Suppressor macrophage treated with lipopolysaccharide for 4 hours (primary cell): ENCODE data around the gene TIMM13.
"Not testable (repeated sequence)": the region's sequence is repeated elsewhere in the genome, so short reads cannot be mapped to it uniquely, and the experiment has no call there.

Experiments used
- DNase-seq: peaks from one replicate; pipeline ENCODE4 v3.0.0-alpha.2; 2020

Gene TIMM13

DNA sequence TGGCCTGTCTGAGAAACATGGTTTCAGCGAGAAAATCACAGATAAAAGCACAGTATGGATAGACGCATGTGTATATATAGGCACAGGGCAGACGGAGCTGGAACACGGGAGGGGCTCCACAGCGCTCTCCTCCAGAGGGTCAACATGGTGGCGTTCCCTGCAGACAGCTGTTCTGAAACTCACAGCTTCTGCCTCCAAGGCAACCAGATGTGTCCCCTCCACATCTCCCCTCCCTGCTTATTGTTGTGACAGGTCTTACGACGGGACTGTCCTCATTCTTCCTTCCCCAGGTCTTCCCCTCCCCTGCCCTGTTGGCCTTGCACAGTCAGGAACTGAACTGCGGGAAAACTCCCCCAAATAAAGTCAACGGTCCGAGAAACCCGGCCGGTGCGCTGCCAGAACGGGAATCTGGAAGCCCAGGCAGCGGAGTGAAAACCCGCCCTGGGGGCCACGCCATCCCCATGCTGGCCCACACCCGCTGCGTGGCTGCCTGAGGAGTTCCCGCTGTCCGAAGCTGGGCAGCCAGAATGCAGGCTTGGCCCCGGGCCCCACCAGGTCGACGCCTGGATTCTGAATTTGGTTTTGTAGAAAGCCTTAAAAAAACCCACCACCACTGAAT is 2.6 kb upstream of the TIMM13 start:
- no peak for DNase-seq

DNA sequence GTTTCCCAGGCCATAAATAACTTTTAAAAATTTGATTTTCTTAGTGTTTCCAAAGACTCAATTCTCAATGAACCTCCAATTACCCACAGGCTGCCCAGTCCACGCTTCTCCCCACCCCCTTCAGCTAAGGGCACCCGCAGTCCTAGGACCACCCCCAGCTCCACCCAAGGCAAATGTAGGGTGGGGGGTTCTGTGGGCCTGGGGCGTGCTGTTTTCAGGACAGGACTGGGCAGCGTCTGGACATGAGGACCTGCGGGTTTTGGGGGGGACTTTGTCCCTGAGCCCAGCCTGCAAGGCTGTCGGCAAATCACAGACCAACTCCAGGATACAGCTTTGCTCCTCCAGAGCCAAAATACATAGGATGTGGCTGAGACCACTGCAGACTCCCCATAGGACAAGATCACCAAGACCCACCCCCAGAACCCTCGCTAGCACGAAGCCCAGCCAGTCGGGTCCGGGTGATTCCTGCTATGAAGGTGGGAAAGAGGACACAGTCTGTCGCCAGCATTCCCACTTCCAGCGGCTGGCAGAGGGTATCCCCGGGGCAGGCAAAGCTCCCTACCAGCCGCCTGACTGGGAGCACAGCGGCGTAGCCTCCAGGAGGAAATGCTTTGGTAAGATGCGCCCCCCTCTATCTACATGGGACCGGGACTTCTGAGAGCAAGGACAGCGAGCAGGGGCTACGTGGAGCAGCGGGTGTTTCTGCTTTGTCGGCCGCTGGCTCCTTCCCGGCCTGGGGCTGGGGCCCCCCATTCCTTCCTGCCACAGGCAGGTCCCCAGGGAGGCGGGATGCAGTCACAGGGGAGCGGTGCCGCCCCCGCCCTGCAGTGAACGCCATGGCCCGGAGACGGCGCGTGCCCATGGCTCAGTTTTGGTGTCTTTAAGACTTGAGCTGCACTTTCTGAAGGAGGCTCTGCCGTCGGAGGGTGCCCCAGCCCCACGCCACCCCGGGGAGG is 1.6 kb upstream of the TIMM13 start:
- DNase-seq = no peak

DNA sequence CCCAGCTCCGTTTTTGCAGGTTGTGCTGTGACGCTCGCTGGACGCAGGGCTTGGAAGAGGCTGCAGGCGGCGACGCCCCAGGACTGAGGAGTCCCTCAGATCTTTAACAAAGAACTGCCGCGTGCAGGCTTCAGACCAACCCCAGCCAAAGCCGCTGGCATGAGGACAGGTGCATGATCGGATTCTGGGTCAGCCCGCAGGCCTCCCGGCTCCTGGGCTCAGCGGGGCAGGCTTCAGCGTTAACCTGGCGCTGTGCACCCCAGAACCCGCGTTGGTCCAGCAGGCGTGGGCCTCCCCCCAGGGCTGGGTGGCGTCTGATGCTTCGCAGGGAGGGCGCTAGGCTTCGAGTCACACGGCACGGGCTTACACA is 920 bp upstream of the TIMM13 start:
- DNase-seq = no peak

DNA sequence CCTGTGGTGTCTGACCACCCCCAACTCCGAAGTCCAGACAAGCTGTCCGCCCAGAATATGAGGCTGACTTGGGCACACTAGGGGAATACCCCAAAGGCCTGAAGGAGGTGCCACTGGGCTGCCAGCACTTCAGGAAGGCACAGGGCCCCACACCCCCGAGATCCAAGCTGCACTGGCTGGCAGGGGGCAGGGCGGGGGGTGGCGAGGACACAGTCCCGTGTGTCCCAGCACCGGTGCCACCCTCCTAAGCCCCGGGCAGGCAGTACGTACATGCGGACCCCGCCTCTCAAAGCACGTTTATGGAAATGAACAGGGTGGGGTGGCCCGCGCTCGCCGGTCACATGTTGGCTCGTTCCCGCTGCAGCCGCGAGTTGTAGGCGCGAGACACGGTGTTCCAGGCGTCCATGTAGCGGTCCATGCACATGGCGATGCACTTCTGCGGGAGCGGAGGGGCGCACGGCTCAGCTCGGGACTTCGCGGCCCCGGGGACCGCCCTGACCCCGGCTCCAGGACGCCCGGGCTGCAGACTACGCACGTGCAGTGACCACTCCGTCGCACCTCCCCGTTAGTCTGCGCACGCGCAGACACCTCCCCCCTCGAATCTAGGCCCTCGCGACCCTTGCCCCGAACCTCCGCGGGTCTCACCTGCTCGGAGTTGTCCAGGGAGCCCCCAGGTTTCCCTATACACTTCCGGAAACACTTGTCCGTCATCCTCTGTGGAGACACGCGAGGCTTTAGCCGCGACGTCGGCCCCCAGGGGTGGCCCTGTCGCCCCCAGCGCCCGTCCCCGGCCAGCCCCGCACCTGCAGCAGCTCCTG is 566 bp downstream of the TIMM13 start:
- DNase-seq = peak; percentile 40

DNA sequence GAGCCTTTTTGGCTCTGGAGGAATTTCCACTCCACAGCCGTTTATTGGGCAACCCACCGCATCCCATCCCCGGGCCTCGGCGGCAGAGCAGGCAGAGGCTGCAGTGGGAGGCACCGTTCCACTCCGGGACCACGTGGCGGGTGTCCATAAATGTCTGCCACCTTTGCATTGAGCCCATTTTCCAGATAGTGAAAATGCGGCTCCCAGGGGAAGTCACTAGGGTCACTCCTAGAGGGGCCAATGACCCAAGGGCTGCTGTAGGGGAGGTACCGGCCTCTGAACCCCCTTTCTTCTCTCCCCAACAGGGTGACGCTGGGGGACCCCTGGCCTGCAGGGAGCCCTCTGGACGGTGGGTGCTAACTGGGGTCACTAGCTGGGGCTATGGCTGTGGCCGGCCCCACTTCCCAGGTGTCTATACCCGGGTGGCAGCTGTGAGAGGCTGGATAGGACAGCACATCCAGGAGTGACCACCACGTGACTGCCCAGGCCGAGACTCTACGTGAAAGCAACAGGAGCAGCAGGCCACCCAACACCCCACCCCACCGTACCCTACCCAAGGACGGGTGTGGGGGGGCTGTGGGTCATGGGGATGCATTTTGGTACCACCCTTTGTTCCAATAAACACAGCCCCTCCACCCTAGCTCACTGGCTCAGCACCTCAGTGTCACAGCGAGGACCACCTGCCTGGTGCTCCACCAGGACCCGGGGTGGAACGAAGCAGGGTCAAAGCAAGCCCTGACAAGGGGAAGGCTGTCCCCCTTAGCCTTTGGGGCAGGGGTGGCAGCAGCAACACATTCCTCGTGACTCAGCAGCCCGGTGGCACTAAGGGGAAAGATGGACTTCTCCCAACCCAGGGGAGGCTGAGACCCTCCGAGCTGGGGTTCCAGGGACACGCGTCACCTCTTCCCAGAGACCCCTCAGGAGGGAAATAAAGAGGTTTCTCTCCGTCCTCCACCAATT is 1.5 kb downstream of the TIMM13 start:
- DNase-seq = no peak

DNA sequence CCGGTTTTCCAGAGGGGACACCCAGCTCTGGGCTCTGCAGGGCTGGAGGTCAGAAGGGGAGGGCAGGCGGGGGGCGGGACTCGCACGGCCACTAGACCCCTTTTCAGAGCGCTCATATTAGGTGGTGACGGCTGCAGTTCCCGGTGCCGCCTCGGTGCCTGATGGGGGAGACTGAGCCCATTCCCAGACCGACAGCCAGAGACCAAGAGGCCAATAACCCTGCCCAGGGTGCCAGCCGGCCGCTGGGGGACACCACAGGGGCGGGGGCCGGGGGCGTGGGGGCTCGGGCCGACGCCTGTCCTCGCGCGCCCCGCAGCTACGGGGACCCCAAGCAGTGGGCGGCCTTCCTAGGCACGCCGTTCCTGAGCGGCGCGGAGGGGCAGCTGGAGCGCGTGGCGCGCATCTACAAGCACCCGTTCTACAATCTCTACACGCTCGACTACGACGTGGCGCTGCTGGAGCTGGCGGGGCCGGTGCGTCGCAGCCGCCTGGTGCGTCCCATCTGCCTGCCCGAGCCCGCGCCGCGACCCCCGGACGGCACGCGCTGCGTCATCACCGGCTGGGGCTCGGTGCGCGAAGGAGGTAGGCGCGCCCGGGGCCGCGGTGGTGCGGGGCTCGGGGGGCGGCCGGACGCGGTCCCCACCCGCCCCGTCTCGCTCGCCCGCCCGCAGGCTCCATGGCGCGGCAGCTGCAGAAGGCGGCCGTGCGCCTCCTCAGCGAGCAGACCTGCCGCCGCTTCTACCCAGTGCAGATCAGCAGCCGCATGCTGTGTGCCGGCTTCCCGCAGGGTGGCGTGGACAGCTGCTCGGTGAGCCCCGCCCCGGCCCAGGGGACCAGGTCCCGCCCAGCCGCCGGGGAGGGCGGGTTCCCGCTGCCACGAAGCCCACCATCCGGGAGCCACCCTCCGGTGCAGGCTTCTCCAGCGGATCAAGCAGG is 2.4 kb downstream of the TIMM13 start:
- no peak for DNase-seq

DNA sequence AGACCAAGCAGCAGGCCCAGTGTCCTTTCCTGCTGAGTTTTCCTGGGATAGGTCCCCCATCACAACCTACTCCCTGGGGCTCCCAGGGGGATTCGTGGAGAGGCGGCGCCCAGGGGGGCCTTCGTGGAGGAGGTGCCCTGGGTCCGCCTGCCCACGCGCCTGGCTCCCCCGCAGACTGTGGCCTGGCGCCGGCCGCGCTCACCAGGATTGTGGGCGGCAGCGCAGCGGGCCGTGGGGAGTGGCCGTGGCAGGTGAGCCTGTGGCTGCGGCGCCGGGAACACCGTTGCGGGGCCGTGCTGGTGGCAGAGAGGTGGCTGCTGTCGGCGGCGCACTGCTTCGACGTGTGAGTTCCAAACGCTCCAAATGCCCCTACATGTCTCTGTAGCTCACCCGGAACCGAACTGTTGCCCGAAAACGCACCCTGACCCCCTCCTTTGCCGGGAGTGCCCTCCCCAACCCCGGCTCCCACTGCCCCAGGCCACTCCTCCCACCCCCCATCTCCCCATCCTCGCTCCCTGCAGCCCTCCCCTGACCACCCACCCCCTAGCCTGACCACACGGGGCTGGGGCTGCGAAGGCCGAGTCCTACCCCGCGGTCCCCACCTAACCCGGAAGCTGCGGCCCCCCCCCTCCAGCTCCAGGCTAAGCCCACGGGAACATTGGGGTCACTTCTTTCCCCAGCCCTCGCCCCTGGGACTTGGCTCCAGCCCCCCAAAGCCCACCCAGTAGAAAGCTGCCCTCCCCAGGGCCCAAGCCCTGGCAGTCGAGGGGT is 3.3 kb downstream of the TIMM13 start:
- DNase-seq = no peak

DNA sequence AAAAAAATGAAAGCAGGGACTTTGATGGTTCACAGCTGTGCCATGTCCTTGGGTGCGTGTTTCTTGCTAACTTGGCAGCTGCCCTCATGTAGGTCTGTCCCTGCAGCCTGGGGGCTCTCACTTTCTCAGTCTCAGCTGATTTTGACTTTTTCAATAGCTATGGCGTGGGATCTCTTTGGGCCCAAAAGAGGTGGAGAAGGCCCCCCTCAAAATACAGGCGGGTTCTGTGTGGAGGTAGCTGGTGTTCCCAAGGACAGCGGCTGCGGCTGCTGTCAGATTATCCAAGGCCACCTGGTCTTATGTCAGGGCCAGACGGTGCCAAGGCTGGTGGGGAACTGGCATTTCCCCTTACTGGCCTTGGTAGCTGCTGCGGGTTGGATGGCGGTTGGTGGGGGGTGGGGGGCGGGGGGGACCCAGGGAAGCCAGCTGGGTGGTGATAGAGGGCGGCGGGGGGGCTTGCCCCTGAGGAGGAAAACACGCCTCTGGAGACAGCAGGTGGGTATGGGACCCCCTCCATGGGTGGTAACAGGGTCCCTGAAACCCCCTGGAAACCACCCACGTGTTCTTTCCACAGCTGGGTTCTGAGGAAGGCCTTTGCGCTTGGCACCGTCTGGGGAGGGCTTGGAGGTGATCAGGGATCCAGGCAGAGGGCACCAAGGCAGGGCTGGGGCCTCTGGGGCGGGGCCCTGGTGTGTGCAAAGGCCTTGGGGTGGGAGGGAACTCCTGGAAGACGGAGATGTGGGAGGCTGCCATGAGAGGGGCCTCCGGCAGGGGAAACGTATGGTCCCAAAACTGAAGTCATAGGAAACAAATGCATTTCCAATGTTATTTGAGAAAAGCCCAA is 4.1 kb downstream of the TIMM13 start:
- no peak for DNase-seq

DNA sequence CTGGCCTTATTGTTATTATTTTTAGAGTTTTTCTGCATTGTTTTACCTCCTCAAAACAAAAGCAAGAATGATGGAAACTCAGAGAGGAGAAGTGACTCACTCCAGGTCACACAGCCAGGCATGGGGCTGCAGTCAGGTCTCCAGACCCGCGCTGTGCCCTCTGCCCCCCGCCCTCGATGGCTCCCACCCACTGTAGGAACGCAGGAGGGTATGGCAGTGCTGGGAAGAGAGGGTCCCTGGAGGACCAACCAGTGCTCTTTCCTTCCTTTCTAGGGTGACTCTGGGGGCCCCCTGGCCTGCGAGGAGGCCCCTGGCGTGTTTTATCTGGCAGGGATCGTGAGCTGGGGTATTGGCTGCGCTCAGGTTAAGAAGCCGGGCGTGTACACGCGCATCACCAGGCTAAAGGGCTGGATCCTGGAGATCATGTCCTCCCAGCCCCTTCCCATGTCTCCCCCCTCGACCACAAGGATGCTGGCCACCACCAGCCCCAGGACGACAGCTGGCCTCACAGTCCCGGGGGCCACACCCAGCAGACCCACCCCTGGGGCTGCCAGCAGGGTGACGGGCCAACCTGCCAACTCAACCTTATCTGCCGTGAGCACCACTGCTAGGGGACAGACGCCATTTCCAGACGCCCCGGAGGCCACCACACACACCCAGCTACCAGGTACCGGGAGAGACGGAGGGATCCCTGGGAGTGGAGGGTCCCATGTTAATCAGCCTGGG is 5.6 kb downstream of the TIMM13 start:
- DNase-seq = no peak

DNA sequence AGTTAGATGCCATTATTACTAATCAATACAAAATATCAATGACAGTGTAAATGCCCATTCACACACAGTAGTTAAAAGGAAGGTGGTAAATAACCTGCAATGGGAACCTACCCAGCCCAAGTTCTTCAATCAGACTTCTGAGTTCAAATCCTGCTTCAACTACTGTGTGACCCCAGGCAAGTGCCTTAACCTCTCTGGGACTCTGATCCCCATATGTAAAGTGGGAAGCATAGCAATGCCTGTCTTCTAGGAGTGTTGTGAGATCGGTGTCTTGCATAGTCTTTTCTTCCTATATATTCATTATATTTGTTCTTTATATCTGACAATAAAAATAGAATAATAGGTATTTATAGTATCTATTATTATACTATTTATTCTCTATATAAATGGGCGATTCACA is 6.9 kb downstream of the TIMM13 start:
- no peak for DNase-seq

DNA sequence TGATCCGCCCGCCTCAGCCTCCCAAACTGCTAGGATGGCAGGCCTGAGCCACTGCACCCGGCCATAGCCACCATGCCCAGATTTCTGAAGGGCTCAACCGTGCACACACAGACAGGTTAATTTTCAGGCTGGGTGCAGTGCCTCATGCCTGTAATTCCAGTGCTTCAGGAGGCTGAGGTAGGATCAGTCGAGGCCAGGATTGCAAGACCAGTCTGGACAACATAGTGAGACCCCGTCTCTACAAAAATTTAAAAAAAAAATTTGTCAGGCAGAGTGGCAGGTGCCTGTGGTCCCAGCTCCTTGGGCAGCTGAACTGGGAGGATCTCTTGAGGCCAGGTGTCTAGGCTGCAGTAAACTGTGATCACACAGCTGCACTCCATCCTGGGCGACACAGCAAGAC is 7.6 kb downstream of the TIMM13 start:
- DNase-seq = no peak

DNA sequence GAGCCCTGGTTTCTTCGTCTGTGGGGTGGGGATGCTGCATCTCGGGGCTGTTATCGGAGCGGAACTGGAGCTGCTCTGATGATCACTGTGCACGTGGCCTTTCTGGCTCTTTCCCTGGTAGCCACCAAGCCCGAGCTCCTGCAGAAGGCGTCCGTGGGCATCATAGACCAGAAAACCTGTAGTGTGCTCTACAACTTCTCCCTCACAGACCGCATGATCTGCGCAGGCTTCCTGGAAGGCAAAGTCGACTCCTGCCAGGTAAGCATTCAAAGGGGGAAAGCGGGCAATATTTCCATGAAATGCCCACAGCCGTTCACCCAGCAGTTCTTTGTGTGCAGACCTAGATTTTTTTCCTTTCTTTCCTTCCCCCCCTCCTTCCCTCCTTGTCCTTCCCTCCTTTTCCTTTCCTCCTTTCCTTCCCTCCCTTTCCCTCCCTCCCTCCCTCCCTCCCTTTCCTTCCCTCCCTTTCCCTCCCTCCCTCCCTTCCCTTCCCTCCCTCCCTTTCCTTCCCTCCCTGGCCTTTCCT is 9.4 kb downstream of the TIMM13 start:
- DNase-seq = no peak

DNA sequence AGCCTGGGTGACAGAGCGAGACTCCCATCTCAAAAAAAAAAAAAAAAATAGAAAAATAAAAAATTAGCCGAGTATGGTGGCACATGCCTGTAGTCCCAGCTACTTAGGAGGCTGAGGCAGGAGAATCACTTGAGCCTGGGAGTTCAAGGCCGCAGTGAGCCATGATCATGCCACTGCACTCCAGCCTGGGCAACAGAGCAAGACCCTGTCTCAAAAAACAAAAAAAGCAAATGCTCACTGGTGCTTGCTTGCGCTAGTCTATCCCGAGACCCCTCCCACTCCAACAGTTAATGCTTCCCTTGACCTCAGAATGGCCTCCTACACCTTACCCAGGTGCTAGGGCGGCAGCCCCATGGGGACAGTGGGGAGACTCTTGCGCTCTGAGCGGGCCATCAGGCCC is 9.9 kb downstream of the TIMM13 start:
- DNase-seq = not testable (repeated sequence)

DNA sequence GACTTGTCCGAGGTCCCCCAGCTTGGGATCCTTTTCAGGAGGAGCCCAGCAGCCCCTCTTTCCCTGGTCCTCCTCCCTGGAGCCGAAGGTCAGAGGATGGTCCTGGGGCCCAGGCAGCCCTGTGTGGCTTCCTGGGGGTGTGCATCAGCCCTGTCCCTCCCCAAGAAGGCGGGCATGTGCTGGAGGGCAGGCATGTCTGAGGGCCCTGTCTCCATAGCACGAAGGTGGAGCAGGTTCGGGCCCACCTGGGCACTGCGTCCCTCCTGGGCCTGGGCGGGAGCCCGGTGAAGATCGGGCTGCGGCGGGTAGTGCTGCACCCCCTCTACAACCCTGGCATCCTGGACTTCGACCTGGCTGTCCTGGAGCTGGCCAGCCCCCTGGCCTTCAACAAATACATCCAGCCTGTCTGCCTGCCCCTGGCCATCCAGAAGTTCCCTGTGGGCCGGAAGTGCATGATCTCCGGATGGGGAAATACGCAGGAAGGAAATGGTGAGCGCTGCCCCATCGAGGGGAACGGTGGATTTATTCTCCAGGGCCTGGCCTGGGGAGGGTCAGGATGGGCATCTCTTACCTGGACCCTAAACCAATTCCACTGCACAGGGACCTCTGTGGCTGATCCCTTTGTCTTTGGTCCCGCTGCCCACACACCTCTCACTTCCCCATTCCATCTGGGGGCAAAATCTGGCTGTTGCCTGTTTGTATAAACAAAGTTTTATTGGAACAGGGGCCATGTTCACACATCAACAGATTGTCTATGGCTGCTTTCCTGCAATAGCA is 10.9 kb downstream of the TIMM13 start:
- DNase-seq = peak; percentile 43

DNA sequence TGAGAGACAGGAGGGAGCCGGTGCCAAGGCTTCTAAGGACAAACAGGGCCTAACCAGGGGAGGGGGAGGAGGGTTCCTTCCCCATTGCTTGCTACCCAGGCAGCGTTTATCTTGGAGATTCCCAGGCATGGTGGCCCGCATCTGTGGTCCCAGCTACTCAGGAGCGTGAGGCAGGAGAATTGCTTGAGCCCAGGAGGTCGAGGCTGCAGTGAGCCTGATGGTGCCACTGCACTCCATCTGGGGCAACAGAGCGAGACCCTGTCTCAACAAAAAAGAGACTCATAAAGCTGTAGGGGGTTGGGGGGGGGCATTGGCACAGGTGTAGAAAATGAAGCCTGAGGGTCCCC is 11.4 kb downstream of the TIMM13 start:
- DNase-seq = no peak

DNA sequence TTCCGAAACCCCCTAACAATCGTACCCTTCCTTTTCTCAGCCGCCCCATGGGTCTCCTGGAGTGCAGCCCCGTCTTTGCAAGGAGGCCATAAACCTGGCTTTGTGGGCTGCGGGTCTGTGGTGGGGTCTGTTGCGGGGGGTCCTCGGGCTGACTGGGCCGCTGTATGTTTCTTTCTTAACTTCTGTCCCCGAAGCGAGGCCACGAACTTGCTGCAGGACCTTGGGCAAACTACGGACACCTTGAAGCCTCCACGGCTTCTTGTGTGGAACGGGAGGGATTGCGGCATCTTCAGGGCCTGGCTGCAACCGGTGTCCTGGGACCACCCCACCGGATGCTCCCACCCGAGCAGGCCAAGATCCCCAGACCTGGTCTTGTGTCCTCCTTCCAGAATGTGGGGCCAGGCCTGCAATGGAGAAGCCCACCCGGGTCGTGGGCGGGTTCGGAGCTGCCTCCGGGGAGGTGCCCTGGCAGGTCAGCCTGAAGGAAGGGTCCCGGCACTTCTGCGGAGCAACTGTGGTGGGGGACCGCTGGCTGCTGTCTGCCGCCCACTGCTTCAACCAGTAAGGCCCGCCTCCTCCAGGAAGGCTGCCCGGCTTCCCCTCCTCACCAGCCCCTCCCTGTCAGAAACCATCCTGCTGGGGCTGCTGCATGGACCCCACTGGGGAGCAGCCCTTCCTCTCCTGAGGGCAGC is 12.0 kb downstream of the TIMM13 start:
- no peak for DNase-seq

DNA sequence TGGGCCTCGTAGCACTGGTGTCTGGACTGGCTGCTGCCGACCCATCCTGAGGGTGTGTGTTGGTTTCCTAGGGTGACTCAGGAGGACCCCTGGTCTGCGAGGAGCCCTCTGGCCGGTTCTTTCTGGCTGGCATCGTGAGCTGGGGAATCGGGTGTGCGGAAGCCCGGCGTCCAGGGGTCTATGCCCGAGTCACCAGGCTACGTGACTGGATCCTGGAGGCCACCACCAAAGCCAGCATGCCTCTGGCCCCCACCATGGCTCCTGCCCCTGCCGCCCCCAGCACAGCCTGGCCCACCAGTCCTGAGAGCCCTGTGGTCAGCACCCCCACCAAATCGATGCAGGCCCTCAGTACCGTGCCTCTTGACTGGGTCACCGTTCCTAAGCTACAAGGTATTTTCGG is 13.8 kb downstream of the TIMM13 start:
- no peak for DNase-seq
